SH-SY5Y (cell line): Measurements from ENCODE around the gene PIEZO2.

Experiments
- GATA2 ChIP-seq: IDR thresholded peaks from 2 replicates; pipeline ENCODE4 v1.6.1; 2011; ENCODE audit warnings: mild to moderate bottlenecking, low read depth, low read length
- GATA3 ChIP-seq: IDR thresholded peaks from 2 replicates; pipeline ENCODE4 v1.6.1; 2011; ENCODE audit warnings: low read depth, mild to moderate bottlenecking, low read length, moderate library complexity

GRCh38 chr18:10852385-10853303, 296.7 kb downstream of the PIEZO2 start:
- TF ChIP-seq GATA2 (no peak), GATA3 (no peak)
